ENCODE results near the gene COL6A1. TPM values are rescaled to one million over a fixed set of nuclear protein-coding genes. Genes with fewer than 3 reads are reported as not detected.

Gene COL6A1
- total RNA-seq, 2 experiments from 2014 or later = 5.2 to 5.5 TPM

DNA sequence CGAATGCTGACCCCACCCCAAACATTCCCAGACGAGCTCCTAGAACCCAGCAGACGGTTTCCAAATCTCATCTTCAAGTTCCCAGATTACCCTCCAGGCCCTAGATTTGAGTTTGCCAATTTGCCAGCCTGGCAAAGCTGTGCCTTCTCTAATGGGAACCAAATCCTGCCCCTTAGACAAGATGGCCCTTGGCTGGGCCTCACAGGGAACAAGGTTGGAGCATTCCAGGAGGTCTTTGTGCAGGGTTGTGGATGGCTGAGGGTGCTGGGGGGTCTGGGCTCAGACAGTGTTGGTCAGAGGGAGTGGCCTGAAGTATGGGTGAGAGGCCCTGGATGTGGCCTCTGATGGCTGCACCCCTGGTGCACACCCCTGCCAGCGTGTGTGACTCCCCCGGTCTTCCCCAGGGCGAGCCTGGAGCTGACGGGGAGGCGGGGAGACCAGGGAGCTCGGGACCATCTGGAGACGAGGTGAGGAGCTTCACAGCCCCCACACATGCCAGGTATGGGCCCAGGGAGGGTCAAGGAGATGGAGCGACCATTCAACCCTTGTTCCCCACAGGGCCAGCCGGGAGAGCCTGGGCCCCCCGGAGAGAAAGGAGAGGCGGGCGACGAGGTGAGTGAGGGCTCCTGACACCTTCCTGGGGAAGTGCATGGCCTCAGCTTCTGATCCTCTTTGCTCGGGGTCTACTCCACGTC is 10.2 kb downstream of the COL6A1 start:
- ChIA-PET POLR2A (no interaction called here), CTCF (no interaction called here)

GRCh38 chr21:45992301-45993209 is 11.0 kb downstream of the COL6A1 start:
- CTCF ChIA-PET = no interaction called here
- POLR2A ChIA-PET = no interaction called here

DNA sequence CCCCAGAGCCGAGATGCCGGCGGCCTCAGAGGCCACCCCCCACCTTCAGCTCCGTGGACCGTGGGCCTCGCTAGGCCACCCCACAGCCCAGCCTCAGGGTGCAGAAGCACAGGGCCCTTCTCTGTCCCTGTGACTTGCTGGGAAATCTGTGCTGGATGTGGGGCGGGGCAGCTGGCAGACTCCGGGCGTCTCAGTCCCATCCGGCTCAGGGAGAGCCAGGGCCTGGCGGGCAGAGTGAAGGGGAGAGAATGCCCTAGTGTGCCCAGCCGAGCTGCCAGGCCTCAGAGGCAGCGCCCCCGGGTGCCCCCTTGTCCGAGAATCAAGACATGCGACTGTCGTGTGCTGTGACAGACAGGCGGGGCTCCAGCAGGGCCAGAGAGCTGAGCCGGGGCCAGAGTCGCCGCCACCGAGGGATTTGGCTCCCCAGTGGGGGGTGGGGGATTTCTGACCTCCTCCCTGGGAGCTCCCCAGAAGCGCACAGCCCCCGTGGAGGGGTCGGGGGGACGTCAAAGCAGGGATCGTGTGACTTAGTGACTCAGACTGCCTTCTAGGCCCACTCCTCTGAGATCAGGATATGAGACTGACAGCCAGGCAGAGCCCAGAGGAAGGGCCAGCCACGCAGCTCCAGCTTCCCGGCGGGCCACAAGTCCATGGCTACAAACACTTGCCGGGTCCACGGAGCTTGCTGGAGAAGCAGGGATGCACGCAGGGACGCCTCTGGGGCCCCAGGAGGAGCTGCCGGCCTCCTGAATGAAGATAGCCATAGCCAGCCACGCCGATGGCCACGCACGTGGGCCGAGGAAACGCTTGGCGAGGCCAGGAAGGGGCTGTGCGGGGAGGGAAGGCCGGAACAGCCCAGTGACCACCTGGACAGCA is 11.9 kb downstream of the COL6A1 start:
- CTCF ChIA-PET = interaction anchor here (0.7 kb wide), 1 partner anchor 145 kb away, joined by 3 read pairs; no protein-coding TSS in a partner anchor
- POLR2A ChIA-PET = no interaction called here

GRCh38 chr21:45994086-45994661 is 12.6 kb downstream of the COL6A1 start:
- ChIA-PET POLR2A (no interaction called here), CTCF (interaction anchor here (0.7 kb wide), 1 partner anchor 145 kb away, joined by 3 read pairs; no protein-coding TSS in a partner anchor)

DNA sequence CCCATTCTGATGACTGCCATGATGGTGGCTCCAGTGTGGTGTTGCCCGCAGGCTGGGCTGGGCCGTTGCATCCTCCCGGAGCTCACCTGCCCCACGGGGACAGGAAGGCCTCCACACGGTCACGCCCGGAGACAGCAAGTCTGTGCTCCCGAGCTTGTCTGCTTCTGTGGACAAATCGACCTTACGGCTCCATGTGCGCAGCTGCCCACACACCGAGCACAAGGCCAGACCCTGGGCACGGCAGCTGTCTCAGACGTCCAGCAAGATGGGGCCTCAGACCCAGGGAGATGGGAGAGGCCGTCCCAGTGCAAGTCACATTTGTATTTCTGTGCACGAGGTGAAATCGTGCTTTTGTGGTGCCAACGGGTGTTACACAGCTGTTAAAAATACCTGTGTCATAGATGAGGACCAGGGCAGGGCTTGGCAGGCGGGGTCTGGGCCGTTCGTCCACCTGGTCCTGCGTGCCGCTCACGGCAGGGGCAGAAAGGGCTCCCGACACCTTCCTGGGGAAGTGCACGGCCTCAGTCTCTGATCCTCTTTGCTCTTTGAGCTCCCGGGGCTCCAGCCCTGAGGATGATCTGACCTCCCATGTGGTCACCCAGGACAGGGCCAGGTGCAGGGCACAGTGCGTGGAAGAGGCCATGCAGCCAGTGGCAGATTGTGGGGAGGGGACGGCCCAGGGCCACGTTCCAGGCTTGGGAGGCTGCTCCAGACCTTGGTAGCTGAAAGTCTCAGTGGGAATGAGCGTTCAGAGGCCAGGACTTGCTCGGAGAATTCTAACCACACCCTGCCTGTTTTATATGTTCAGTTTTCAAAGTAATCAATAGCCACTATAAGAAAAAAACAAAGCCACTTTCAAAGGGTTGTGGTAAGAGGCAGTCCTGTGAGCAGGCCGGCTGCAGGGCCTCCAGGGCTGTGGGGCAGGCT is 13.5 kb downstream of the COL6A1 start:
- POLR2A ChIA-PET = interaction anchor here (0.5 kb wide), 1 partner anchor 559 kb away, joined by 8 read pairs; no protein-coding TSS in a partner anchor
- CTCF ChIA-PET = no interaction called here

DNA sequence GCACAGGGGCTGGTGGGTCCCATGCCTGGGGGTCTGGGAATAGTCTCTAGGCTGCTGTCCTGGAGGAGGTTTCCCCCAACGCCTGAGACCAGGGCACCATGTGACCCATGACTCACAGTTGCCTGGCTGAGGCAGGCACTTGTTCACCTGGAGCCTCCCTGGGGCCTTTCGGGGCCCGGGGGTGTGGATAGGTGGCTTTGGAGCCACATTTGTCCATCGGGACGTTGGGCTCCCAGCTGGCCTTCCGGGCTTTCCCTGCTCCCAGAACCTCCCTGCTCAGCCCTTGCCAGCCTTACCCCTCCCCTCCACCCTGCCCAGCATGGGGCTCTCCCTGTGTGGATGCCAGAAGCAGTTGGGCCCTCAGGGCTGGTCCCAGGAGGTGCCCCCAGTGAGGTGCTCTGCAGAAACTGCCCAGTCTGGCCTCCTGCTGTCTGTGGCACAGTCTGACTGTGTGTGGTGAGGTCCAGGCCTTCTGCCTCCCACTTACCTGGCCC is 14.2 kb downstream of the COL6A1 start:
- POLR2A ChIA-PET = interaction anchor here (0.5 kb wide), 1 partner anchor 559 kb away, joined by 8 read pairs; no protein-coding TSS in a partner anchor

DNA sequence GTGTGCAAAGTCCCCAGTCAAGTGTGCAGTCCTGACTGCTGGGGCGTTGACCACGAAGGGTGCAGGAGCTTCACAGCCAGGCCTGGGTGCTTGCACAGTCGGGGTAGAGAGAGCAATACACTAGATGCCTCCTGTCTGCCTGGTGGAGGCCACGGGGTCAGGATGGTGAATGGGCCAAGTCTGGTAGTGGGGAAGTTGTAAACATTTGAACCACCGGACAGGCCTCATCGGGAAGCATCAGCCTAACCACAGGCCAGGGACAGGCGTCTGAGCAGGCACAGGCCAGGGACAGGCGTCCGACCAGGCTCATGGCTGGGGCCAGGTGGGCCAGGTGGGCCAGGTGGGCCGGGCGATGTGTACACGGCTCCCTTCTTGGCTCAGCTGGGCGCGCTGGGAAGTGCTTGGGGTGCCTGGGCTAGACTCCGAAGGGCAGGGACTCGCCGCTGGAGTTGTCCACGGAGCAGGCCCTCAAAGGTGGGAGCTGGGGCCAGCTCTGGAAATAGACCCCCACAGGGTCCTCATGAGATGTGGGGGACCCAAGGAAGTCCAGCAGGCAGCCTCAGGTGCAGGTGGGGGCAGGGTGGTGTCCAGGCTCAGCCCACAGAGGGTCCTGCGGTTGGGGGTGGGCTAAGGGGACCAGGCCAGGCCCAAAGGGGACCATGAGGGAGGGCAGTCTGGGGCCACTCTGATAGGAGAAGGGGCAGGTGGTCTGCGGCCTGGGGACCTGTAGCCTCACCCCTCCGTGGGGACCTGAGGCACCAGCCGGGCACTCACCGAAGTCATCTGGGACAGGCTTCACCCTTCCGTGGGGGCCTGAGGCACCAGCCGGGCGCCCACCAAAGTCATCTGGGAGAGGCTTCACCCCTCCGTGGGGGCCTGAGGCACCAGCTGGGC is 15.0 kb downstream of the COL6A1 start:
- CTCF ChIA-PET = no interaction called here
- POLR2A ChIA-PET = no interaction called here

More for the DNA sequence above, 14.2 kb downstream of the COL6A1 start:
- CTCF ChIA-PET = no interaction called here

DNA sequence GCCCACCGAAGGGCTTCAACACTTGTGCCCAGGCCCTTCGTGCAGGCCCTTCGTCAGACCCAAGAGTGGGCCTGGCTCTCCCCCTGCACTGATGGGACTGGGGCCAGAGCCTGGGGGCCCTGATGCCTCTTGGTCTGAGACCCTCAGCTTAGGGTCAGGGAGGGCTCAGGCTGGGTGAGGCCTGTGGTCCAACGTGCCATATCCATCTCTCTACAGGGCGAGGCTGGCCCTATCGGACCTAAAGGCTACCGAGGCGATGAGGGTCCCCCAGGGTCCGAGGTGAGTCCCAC is 15.6 kb downstream of the COL6A1 start:
- ChIA-PET CTCF (no interaction called here), POLR2A (no interaction called here)

DNA sequence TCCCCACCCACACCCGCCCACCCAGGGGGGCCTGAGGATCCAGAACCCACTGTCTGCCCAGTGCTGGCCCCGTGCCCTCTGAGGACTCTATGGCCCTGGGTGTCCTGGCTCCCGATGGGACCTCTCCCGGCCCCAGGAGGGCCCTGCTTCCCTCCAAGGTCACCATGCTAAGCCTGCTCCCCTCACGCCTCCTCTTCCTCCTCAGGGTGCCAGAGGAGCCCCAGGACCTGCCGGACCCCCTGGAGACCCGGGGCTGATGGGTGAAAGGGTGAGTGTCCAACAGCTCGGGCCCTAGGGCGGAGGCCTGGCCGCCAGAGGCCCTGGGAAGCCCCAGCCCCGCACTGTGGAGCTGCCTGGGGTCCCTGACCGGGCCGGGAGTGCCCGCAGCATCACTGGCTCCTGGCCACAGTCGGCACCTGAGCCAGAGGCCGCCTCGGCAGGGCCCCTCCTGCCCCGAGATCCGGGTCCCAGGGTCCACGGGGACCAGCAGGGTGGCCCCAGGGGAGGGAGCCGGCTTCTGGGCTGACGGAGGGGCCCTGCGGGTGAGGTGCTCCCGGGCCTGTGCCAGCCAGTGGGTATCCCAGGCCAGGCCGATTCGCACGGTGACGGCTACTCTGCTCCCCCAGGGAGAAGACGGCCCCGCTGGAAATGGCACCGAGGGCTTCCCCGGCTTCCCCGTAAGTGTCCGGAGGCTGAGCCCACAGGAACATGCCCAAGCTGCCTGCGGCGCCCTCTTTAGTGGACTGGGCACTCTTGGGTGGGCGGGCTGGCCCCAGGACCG is 16.1 kb downstream of the COL6A1 start:
- ChIA-PET CTCF (no interaction called here), POLR2A (no interaction called here)

DNA sequence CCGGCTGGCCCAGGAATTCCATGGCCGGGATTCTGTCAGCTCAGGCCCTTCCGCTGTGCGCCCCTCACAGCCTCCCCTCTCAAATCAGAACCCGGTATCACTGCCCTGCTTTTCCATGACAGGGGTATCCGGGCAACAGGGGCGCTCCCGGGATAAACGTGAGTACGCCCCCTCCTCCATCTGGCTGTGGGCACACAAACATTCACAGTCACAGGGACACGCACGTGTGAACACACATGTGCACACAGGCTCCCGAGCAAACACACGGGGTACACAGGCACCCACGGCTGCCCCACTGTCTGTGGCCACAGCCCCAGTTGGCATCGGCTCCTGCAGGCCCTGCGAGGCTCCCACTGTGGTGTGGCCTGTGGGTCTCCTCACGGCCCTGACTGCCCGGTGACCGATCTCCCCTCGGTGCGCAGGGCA is 16.7 kb downstream of the COL6A1 start:
- ChIA-PET POLR2A (no interaction called here), CTCF (no interaction called here)

DNA sequence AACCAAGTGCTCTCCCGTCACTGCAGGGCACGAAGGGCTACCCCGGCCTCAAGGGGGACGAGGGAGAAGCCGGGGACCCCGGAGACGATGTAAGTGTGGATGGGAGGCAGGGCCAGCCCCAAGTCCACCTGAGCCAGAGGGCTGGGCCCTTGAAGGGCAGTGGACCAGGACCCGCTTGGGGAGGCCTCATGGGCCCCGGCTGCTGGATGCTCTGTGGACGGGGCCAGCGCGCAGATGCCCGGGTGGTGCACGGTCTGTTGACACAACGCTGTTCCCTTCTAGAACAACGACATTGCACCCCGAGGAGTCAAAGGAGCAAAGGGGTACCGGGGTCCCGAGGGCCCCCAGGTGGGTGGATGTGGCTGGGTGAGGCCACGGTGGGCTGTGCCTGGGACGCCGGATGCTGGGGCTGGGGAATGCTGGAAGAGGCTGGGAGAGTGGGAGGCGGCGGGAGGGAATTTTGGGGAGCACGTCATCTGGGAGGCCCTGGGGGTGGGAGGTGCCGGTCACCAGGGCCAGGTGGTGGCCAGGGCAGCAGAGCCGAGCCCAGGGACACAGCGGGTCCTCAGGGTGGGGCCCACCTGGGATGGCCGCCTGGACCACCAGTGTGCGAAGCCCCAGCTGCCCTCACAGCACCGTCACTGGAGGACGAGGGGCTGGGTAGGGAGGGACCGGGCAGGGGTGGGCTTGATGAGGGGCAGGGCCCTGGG is 17.5 kb downstream of the COL6A1 start:
- ChIA-PET CTCF (no interaction called here), POLR2A (no interaction called here)

DNA sequence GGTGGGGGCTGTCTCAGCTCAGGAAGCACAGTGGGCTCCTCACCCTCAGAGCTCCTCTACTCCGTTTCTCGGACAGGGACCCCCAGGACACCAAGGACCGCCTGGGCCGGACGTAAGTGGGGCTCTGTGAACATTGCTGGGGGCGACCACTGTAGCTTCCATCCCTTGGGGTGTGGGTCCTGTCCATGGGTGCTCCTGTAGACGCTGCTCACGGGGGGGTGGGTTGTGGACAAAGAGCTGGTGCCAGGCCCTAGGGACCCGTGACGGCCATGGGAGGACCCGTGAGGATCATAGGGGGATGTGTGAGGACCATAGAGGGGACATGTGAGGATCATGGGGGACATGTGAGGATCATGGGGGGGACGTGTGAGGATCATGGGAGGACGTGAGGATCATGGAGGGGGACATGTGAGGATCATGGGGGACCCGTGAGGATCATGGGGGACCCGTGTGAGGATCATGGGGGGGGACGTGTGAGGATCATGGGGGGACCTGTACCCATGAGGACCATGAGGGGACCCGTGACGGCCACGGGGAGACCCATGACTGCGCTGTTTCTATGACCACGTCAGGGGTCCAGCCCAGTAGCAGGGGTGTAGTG is 18.1 kb downstream of the COL6A1 start:
- ChIA-PET CTCF (no interaction called here), POLR2A (no interaction called here)

- ChIA-PET CTCF (no interaction called here), POLR2A (no interaction called here)
These were observed 18.7 kb downstream of the COL6A1 start for GRCh38 chr21:46000182-46000730.

DNA sequence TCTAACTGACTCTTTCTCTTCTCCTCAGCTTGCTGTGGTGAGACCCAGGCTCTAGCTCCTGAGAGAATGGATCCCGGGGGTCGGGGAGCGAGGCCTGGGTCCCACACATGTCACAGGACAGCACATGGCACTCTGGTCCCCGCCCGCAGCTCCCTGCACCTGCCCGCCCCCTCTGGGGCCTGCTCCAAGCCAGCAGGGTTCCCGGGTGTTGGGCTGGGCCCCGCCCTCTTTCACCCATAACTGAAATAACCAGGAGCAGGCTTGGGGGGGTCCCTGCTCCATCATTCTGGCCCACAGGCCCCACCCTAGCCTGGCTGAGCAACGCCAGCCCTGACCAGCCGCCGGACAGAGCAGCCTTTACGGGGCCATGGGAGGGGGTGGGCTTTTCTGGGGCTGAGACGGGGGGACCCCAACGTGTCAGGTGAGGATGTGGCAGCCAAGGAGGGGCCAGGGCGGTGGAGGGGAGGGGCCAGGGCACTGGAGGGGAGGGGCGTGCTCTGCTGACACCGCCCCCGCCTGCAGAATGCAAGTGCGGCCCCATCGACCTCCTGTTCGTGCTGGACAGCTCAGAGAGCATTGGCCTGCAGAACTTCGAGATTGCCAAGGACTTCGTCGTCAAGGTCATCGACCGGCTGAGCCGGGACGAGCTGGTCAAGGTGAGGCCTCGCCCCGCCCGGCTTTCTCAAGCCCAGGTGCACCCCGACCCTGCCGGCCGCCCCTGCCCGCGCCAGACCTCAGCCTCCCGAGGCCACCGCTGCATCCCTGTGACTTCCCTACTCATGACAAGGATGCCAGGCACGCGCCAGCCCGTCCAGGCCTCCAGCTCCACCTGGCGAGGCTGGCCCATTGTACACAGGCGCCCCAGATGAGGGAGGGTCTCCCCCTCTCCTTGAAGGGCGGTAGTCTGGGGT is 19.4 kb downstream of the COL6A1 start:
- ChIA-PET POLR2A (no interaction called here), CTCF (no interaction called here)
